GM06990 (cell line): ENCODE results near the gene KRT73.

ENCODE experiments used
- DNase-seq: peaks from one replicate; pipeline ENCODE4 v3.0.0-alpha.2; 2011; ENCODE audit not compliant: insufficient read length; ENCODE audit errors: extremely low read depth
- H3K27me3 ChIP-seq: replicated peaks from 2 replicates; pipeline ENCODE4 v1.6.0; 2011; ENCODE audit warnings: low read length; ENCODE audit not compliant: control insufficient read depth, insufficient read depth
- H3K36me3 ChIP-seq: 2 replicates; pipeline ENCODE4 v1.5.1; 2011; ENCODE audit warnings: low read length; ENCODE audit not compliant: control insufficient read depth, insufficient read depth
- H3K4me3 ChIP-seq: replicated peaks from 2 replicates; pipeline ENCODE4 v1.5.1; 2011; ENCODE audit warnings: low read depth, mild to moderate bottlenecking, control low read depth, low read length
- CTCF ChIP-seq: IDR thresholded peaks from 2 replicates; pipeline ENCODE4 v1.5.1; 2011; ENCODE audit warnings: low read length, control low read depth, mild to moderate bottlenecking, inconsistent platforms; ENCODE audit not compliant: insufficient read depth, poor library complexity, severe bottlenecking

KRT73 gene

DNA sequence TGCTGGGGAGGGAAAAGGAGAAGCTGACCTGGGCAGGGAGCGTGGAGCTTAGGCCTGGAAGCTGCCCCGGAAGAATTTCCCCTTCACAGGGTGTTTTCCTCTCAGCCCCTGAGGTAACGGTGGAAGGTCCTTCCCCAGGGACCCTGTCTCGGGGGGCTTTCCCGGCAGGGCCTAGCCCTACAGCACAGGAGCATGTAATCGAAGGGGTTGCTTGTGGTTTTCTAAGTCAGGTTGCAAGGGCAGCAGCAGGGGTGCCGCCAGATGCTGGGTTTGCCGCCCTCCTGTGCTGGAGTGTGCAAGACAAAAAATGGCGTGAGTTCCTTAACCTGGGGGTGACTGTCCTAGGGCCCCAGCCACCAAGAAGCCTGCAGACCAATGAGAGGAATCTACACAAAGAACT, 43.1 kb downstream of the KRT73 start:
- H3K27me3 ChIP-seq, result peaks cover 8% of the 10 kb centered on the region
- H3K4me3 ChIP-seq, result no peak overlapping the region
- no peaks in the 10 kb centered on the region for H3K36me3 ChIP-seq
- TF ChIP-seq CTCF, result no peak
- DNase-seq, result no peak

- no peak for TF ChIP-seq CTCF
- no peak for DNase-seq
- no peak within 1 kb of the TSS for H3K4me3 ChIP-seq
- H3K36me3 ChIP-seq, result no peaks in the 10 kb centered on the region
- peaks cover 4% of the 10 kb centered on the region for H3K27me3 ChIP-seq
Observed at GRCh38 chr12:52573743-52574142, 44.6 kb downstream of the KRT73 start, which contains the start of gene KRT74. TSS of gene KRT74 (minus strand) at chr12:52573843. CDS start at chr12:52573777, 66 bp downstream.

- no peaks in the 10 kb centered on the region for H3K36me3 ChIP-seq
- TF ChIP-seq CTCF, result no peak
- peaks cover 4% of the 10 kb centered on the region for H3K27me3 ChIP-seq
- H3K4me3 ChIP-seq, result no peak overlapping the region
- DNase-seq, result no peak
Observed at GRCh38 chr12:52573306-52573705, 45.1 kb downstream of the KRT73 start.

DNA sequence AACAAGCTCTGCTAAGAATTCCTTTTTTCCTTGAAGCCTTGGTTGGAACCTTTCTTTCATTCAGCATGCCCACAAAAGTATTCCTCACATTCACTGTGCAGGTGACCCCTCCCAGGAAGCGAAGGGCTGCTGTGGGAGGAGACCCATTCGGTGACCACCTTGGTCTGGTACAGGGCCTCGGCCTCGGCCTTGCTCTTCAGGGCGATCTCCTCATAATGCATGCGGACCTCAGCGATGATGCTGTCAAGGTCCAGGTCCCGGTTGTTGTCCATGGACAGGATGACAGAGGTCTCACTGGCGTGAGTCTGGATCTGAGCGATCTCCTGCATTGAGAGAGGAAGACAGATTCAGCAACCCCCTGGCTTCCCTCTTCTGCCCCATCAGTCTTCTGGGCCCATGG, 47.8 kb downstream of the KRT73 start:
- no peaks in the 10 kb centered on the region for H3K36me3 ChIP-seq
- no peak for DNase-seq
- H3K4me3 ChIP-seq, result no peak overlapping the region
- no peak for TF ChIP-seq CTCF
- H3K27me3 ChIP-seq, result peaks cover 8% of the 10 kb centered on the region

DNA sequence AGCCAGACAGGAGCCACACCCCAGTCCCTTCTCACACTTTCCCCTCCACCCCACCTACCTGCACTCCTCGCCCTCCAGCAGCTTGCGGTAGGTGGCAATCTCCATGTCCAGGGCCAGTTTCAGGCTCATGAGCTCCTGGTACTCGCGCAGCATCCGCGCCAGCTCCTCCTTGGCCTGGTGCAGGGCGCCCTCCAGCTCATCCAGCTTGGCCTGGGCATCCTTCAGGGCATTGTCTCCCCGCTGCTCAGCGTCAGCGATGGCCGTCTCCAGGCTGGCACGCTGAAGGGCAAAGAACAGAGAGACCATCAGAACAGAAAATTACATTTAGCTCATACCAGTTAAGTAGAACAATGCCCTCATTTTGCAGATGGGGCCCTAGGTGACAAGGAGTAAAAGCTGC, 50.2 kb downstream of the KRT73 start:
- DNase-seq, result no peak
- Histone ChIP-seq H3K27me3 (peaks cover 10% of the 10 kb centered on the region), H3K36me3 (no peaks in the 10 kb centered on the region), H3K4me3 (no peak overlapping the region)
- TF ChIP-seq CTCF, result no peak

- TF ChIP-seq CTCF, result no peak
- H3K4me3 ChIP-seq, result no peak overlapping the region
- H3K36me3 ChIP-seq, result no peaks in the 10 kb centered on the region
- no peak for DNase-seq
- peaks cover 6% of the 10 kb centered on the region for H3K27me3 ChIP-seq
Observed at GRCh38 chr12:52566847-52567291, 51.5 kb downstream of the KRT73 start.
